Progenitor cell of endocrine pancreas (in vitro differentiated cells): ENCODE results near the gene FGB. TPM values are rescaled to one million over a fixed set of nuclear protein-coding genes. Genes with fewer than 3 reads are reported as not detected.

Experiments used
- DNase-seq: peaks from one replicate; pipeline ENCODE4 v3.0.0; 2021; ENCODE audit warnings: low spot score; ENCODE audit not compliant: unreplicated experiment
- H3K27ac Mint-ChIP-seq: 2 replicates; pipeline ENCODE4 v1.8.0; 2021; ENCODE audit warnings: mild to moderate bottlenecking, moderate library complexity, mixed read lengths
- H3K27me3 Mint-ChIP-seq: 2 replicates; pipeline ENCODE4 v1.8.0; 2021; ENCODE audit warnings: mixed read lengths
- H3K36me3 Mint-ChIP-seq: 2 replicates; pipeline ENCODE4 v1.8.0; 2022; ENCODE audit warnings: mixed read lengths; ENCODE audit not compliant: insufficient read depth
- H3K4me1 Mint-ChIP-seq: 2 replicates; pipeline ENCODE4 v1.8.0; 2021; ENCODE audit warnings: low read depth, mixed read lengths
- H3K4me3 Mint-ChIP-seq: 2 replicates; pipeline ENCODE4 v1.8.0; 2021; ENCODE audit warnings: low read depth, mild to moderate bottlenecking, moderate library complexity, mixed read lengths
- H3K9me3 Mint-ChIP-seq: 2 replicates; pipeline ENCODE4 v1.8.0; 2021; ENCODE audit warnings: low read depth, mixed read lengths
- CTCF ChIP-seq: fragments of 200-600 bp; sonication (generic); IDR thresholded peaks from one replicate; pipeline ENCODE4 v1.5.0; 2021; ENCODE audit warnings: antibody characterized with exemption, mild to moderate bottlenecking; ENCODE audit not compliant: unreplicated experiment
- total RNA-seq: library from RNA; stranded (reverse); gene quantifications from 2 replicates; pipeline ENCODE4 v1.2.1, GENCODE V29; 2021

Gene FGB
- total RNA-seq, 1 donor from 2014 or later, result 37.7 TPM

GRCh38 chr4:154521607-154522006 lies 41.2 kb upstream of the FGB start:
- Mint-ChIP-seq H3K9me3 (no peaks in the 10 kb centered on the region), H3K4me3 (no peak overlapping the region), H3K4me1 (peaks cover 5% of the 10 kb centered on the region), H3K27ac (no peak overlapping the region), H3K36me3 (no peaks in the 10 kb centered on the region), H3K27me3 (peaks cover 28% of the 10 kb centered on the region)
- DNase-seq, result no peak
- no peak for TF ChIP-seq CTCF

- H3K4me3 Mint-ChIP-seq, result no peak overlapping the region
- H3K4me1 Mint-ChIP-seq, result no peaks in the 10 kb centered on the region
- peaks cover 18% of the 10 kb centered on the region for H3K27me3 Mint-ChIP-seq
- TF ChIP-seq CTCF, result no peak
- H3K27ac Mint-ChIP-seq, result no peak overlapping the region
- H3K9me3 Mint-ChIP-seq, result no peaks in the 10 kb centered on the region
- no peak for DNase-seq
- H3K36me3 Mint-ChIP-seq, result no peaks in the 10 kb centered on the region
Observed at GRCh38 chr4:154526151-154526550, 36.7 kb upstream of the FGB start.

- H3K27me3 Mint-ChIP-seq, result peaks cover 18% of the 10 kb centered on the region
- TF ChIP-seq CTCF, result no peak
- no peak for DNase-seq
Observed at GRCh38 chr4:154527308-154527707, 35.5 kb upstream of the FGB start.

GRCh38 chr4:154528869-154529268 lies 33.9 kb upstream of the FGB start:
- Mint-ChIP-seq H3K27me3 (peaks cover 15% of the 10 kb centered on the region), H3K9me3 (no peaks in the 10 kb centered on the region), H3K4me1 (no peaks in the 10 kb centered on the region), H3K36me3 (no peaks in the 10 kb centered on the region), H3K4me3 (no peak overlapping the region), H3K27ac (no peak overlapping the region)
- no peak for DNase-seq
- no peak for TF ChIP-seq CTCF

More at GRCh38 chr4:154527308-154527707, 35.5 kb upstream of the FGB start:
- no peaks in the 10 kb centered on the region for H3K9me3 Mint-ChIP-seq
- no peaks in the 10 kb centered on the region for H3K4me1 Mint-ChIP-seq
- no peak overlapping the region for H3K4me3 Mint-ChIP-seq
- no peak overlapping the region for H3K27ac Mint-ChIP-seq
- H3K36me3 Mint-ChIP-seq, result no peaks in the 10 kb centered on the region

GRCh38 chr4:154529728-154530519 lies 32.9 kb upstream of the FGB start:
- no peaks in the 10 kb centered on the region for H3K4me1 Mint-ChIP-seq
- TF ChIP-seq CTCF, result no peak
- H3K36me3 Mint-ChIP-seq, result no peaks in the 10 kb centered on the region
- H3K9me3 Mint-ChIP-seq, result no peaks in the 10 kb centered on the region
- H3K27me3 Mint-ChIP-seq, result peaks cover 13% of the 10 kb centered on the region
- H3K4me3 Mint-ChIP-seq, result no peak overlapping the region
- no peak overlapping the region for H3K27ac Mint-ChIP-seq
- no peak for DNase-seq
